IMR-90 (cell line): ENCODE results near the gene HDAC7.

Experiments
- FOS ChIP-seq: fragments of 150-350 bp; IDR thresholded peaks from 2 replicates; pipeline ENCODE4 v1.6.1; 2016; ENCODE audit warnings: low read depth, low read length
- MAFK ChIP-seq: IDR thresholded peaks from 2 replicates; pipeline ENCODE4 v1.6.1; 2012; ENCODE audit warnings: low read depth, low read length, improper control_type of control experiment
- MAZ ChIP-seq: IDR thresholded peaks from 2 replicates; pipeline ENCODE4 v1.6.1; 2012; ENCODE audit warnings: low read depth, mild to moderate bottlenecking, low read length, improper control_type of control experiment, moderate library complexity, borderline replicate concordance
- RAD21 ChIP-seq: IDR thresholded peaks from 2 replicates; pipeline ENCODE4 v1.6.1; 2012; ENCODE audit warnings: low read length, improper control_type of control experiment
- RCOR1 ChIP-seq: IDR thresholded peaks from 2 replicates; pipeline ENCODE4 v1.6.1; 2012; ENCODE audit warnings: mild to moderate bottlenecking, low read length, improper control_type of control experiment; ENCODE audit not compliant: insufficient replicate concordance
- SMC3 ChIP-seq: fragments of 150-350 bp; IDR thresholded peaks from 2 replicates; pipeline ENCODE4 v1.6.1; 2016; ENCODE audit warnings: low read depth, mild to moderate bottlenecking, antibody characterized with exemption, low read length, moderate library complexity
- TF ChIP-seq, protein P1 (sequence below): conservative IDR thresholded peaks from 2 replicates; pipeline ENCODE4 v1.5.1; 2012; ENCODE audit warnings: mild to moderate bottlenecking, low read depth, low read length, improper control_type of control experiment
- TF ChIP-seq, protein P2 (sequence below): fragments of 150-350 bp; IDR thresholded peaks from 2 replicates; pipeline ENCODE4 v1.6.1; 2017; ENCODE audit warnings: mild to moderate bottlenecking, antibody characterized with exemption, low read length, low read depth

DNA sequence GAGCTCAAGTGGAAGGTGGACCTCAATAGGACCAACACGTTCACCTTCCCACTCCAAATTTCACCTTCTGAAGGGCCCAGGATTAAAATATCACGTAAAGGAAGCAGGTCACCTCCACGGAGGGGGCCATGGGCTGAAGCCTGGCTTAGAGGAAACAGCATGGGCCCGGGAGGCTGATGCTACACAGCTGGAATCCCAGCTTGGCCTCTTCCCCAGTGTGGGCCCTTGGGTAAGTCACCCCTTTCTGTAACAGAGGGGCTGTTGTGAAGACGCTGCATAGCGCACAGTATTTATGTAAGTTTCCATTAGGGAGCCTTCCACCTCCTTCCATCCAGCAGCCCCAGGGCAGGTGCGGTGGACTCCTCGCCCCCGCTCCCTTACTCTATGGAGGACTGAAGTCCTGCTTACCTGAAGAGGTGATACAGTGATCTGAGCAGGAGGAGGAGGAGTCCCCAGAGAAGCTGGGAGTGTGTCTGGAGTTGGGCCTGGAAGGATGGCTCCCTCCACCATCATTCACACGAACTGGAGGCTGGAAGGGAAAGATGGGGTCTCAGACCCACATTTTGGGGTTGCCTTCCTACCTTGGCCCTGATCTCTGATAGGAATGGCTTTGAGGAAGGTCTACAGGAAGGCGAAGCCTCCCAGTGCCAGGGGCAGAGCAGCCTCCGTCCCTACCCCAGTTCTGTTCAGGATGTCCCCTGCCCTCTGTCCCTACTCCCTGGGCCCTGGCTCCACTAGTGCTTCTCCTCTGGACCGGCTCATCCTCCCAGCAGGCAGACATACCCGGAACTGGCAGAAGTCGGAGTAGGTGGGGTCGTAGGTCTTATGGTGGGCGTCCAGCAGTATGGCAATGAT is 37.2 kb upstream of the HDAC7 start:
- TF ChIP-seq, protein P1, sequence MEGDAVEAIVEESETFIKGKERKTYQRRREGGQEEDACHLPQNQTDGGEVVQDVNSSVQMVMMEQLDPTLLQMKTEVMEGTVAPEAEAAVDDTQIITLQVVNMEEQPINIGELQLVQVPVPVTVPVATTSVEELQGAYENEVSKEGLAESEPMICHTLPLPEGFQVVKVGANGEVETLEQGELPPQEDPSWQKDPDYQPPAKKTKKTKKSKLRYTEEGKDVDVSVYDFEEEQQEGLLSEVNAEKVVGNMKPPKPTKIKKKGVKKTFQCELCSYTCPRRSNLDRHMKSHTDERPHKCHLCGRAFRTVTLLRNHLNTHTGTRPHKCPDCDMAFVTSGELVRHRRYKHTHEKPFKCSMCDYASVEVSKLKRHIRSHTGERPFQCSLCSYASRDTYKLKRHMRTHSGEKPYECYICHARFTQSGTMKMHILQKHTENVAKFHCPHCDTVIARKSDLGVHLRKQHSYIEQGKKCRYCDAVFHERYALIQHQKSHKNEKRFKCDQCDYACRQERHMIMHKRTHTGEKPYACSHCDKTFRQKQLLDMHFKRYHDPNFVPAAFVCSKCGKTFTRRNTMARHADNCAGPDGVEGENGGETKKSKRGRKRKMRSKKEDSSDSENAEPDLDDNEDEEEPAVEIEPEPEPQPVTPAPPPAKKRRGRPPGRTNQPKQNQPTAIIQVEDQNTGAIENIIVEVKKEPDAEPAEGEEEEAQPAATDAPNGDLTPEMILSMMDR: no peak
- no peak for TF ChIP-seq RCOR1
- TF ChIP-seq RAD21: no peak
- TF ChIP-seq, protein P2, sequence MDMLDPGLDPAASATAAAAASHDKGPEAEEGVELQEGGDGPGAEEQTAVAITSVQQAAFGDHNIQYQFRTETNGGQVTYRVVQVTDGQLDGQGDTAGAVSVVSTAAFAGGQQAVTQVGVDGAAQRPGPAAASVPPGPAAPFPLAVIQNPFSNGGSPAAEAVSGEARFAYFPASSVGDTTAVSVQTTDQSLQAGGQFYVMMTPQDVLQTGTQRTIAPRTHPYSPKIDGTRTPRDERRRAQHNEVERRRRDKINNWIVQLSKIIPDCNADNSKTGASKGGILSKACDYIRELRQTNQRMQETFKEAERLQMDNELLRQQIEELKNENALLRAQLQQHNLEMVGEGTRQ: no peak
- no peak for TF ChIP-seq FOS
- no peak for TF ChIP-seq MAFK
- TF ChIP-seq MAZ: no peak
- TF ChIP-seq SMC3: no peak
